H1 (cell line): Measurements from ENCODE around the gene UBL4B. TPM values are rescaled to one million over a fixed set of nuclear protein-coding genes. Genes with fewer than 3 reads are reported as not detected.

Experiments
- BCL11A ChIP-seq, 2 experiments: IDR thresholded peaks; one replicate each; pipeline ENCODE4 v1.6.1; 2011; ENCODE audit warnings: low read depth in 2 of 2, low read length in 2 of 2, mild to moderate bottlenecking in 2 of 2
- USF2 ChIP-seq: IDR thresholded peaks from 2 replicates; pipeline ENCODE4 v1.6.1; 2011; ENCODE audit warnings: low read length, improper control_type of control experiment
- polyA plus RNA-seq, 7 experiments: library from polyadenylated mRNA; depleted of rRNA in 3 of 7; stranded (reverse) in 5 of 7; unstranded in 2 of 7; fragments of >200 nt in 5 of 7; fragments of 200-250 nt in 2 of 7; gene quantifications; 1 replicate in 5 of 7; 2 replicates in 1 of 7; 4 replicates in 1 of 7; pipeline versions ENCODE4 v1.2.1 to v1.2.3, GENCODE V29; 2011 to 2013; ENCODE audit warnings: missing spikeins in 2 of 7, mixed read lengths in 2 of 7
- total RNA-seq: library from RNA; stranded (reverse); fragmentation: NEBNext Ultra II Directional; extraction: Animal tissue kit (Norgen Biotek cat#: 25700); gene quantifications from 2 replicates; pipeline ENCODE4 v1.2.1, GENCODE V29; 2021

The UBL4B gene
- total and polyA plus RNA-seq, 2 of the 8 experiments (the other 6 are each of a cell fraction or from before 2014, with no cell fraction given): 0.11 TPM; not detected in 1

GRCh38 chr1:110102081-110102480, 10.2 kb upstream of the UBL4B start (continued):
- TF ChIP-seq BCL11A (IDR thresholded peaks at IDR 0.05; ENCODE audit: low read depth in 2 of 2, low read length in 2 of 2) (no peak), USF2 (no peak)
